Activated naive CD4-positive, alpha-beta T cell treated with anti-CD3 and anti-CD28 coated beads for 36 hours (primary cell): ENCODE results near the gene CREB5. TPM values are rescaled to one million over a fixed set of nuclear protein-coding genes. Genes with fewer than 3 reads are reported as not detected.

Experiments used
- CTCF ChIA-PET: fragments of 350-600 bp; sonication (Branson Sonifier 250); formaldehyde crosslinking; loops from one replicate; lab custom pipeline; 2021; ENCODE audit warnings: antibody characterized with exemption; lab: Charles Lee
- DNase-seq: peaks from one replicate; pipeline ENCODE4 v3.0.0-alpha.2; 2020
- H3K27ac Mint-ChIP-seq: one replicate; pipeline ENCODE4 v1.8.0; 2021; ENCODE audit warnings: mild to moderate bottlenecking, mixed read lengths
- H3K27me3 Mint-ChIP-seq: one replicate; pipeline ENCODE4 v1.8.0; 2021; ENCODE audit warnings: low read depth, mixed read lengths
- H3K36me3 Mint-ChIP-seq: one replicate; pipeline ENCODE4 v1.8.0; 2021; ENCODE audit warnings: low read depth, mixed read lengths
- H3K4me1 Mint-ChIP-seq: one replicate; pipeline ENCODE4 v1.8.0; 2021; ENCODE audit warnings: low read depth, mixed read lengths
- H3K4me3 Mint-ChIP-seq: one replicate; pipeline ENCODE4 v1.8.0; 2021; ENCODE audit warnings: mild to moderate bottlenecking, moderate library complexity, mixed read lengths
- H3K9me3 Mint-ChIP-seq: one replicate; pipeline ENCODE4 v1.8.0; 2021; ENCODE audit warnings: mixed read lengths
- intact Hi-C: fragments of 100-400 bp; cut with micrococcal nuclease; formaldehyde crosslinking; loops from one replicate; pipeline ENCODE4 v1.15.1; 2023
- total RNA-seq, 2 experiments: library from RNA; stranded (reverse); gene quantifications; one replicate each; pipeline ENCODE4 v1.2.3, GENCODE V29; 2021

Gene CREB5
- total RNA-seq, 2 experiments from 2014 or later = 0.30 to 0.48 TPM

GRCh38 chr7:28408105-28408959 lies 4.0 kb upstream of the CREB5 start:
- no peak for DNase-seq
- Mint-ChIP-seq H3K27me3 (peaks cover 61% of the 10 kb centered on the region), H3K4me1 (peaks cover 39% of the 10 kb centered on the region), H3K9me3 (no peaks in the 10 kb centered on the region), H3K36me3 (no peaks in the 10 kb centered on the region), H3K4me3 (peak overlapping the region; percentile 6), H3K27ac (no peak overlapping the region)
- intact Hi-C loops = loop anchor here (2.0 kb wide), 2 partner anchors 116 to 254 kb away; no protein-coding TSS in a partner anchor
- CTCF ChIA-PET = interaction anchor here (0.5 to 1.1 kb wide), 2 partner anchors 12 to 20 kb away, joined by 3 to 4 read pairs; no protein-coding TSS in a partner anchor

DNA sequence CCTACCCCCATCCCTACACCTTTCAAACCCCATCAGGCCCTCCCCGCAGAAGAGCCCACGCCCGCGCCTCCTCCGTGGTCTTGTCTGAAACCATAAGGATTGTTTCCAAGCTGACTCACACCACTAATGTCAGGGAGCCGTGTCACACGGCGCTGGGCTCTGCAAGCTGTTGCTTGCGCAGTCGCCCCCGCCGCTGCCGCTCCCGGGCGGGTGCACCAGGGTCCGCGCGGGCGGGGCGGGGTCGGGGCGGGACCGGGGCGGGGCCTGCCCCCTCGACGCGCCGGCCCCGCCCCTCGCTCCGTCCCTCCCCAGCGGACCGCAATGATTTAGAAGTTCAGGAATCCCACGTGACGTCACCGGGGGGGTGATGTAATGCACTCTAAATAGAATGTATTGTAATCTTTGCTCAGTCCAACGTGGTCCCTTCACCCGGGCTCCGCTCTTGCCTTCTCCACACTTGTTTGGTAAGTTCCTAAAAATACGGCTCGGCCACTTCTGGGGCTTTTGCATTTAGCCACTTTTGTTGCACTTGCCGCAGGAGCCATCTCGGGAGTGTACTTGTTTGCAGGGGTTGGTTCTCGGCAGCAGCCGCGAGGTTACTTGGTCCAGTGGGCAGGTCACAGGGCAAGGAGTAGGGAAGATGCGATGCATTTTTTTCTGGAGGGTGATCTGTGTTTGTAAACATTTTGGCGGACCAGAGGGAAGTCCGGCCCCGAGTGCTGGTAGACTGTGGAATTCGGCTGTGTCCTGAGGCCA lies 3.2 kb upstream of the CREB5 start:
- H3K4me3 Mint-ChIP-seq = peak overlapping the region; percentile 80
- no peaks in the 10 kb centered on the region for H3K9me3 Mint-ChIP-seq
- CTCF ChIA-PET = no interaction called here
- H3K36me3 Mint-ChIP-seq = no peaks in the 10 kb centered on the region
- H3K4me1 Mint-ChIP-seq = peaks cover 39% of the 10 kb centered on the region
- intact Hi-C loops = loop anchor here (2.0 kb wide), 2 partner anchors 116 to 254 kb away; no protein-coding TSS in a partner anchor
- peaks cover 67% of the 10 kb centered on the region for H3K27me3 Mint-ChIP-seq
- H3K27ac Mint-ChIP-seq = no peak overlapping the region
- DNase-seq = peak; percentile 88

GRCh38 chr7:28409716-28410627 lies 2.3 kb upstream of the CREB5 start:
- H3K36me3 Mint-ChIP-seq = no peaks in the 10 kb centered on the region
- no peak overlapping the region for H3K27ac Mint-ChIP-seq
- peak overlapping the region; percentile 80 for H3K4me3 Mint-ChIP-seq
- peaks cover 67% of the 10 kb centered on the region for H3K27me3 Mint-ChIP-seq
- CTCF ChIA-PET = no interaction called here
- peaks cover 39% of the 10 kb centered on the region for H3K4me1 Mint-ChIP-seq
- intact Hi-C loops = loop anchor here (2.0 kb wide), 3 partner anchors 33 to 255 kb away; no protein-coding TSS in a partner anchor
- H3K9me3 Mint-ChIP-seq = no peaks in the 10 kb centered on the region
- no peak for DNase-seq

DNA sequence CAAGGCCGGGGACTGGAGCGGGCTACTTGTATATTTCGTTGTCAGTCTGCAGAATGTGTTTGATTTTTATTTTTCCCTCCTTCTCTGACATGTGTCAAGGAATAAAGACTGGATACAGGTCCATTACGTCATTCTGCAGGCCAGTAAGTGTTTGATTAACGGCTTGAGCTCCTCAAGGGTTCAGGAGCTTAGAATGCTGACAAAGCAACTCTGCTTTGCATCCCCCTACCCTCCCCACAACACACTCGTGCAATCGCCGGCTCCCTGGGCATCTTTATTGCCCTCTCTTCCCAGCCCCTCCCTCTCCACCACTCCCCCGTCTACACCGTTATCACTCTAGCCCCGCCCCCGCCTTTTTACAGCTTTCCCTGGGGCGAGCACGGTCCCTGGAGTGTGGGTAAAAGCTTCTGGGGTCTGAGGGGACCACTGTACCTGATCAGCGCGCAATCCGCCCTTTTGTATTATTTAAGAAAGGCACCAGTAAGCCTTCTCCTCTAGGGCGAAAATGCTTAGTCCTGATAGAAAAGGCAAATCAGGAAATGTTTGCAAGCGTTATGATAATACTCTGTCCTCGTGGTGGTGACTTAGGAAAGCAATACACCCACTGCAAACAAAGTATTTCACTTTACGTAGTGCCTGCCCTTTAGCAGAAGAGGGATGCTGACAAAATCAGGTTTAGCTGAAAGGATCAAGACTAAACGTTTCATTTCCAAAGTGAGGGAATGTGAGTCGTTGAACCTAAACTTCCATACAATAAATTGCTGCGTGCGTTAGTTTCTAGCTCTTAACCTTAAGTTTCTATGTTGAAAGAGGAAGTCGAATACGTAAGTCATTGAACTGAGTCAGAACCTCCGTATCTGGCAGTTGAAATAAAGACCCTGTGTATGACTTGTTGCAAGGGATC lies 1.4 kb upstream of the CREB5 start:
- Mint-ChIP-seq H3K27me3 (peaks cover 61% of the 10 kb centered on the region), H3K36me3 (no peaks in the 10 kb centered on the region), H3K4me1 (peaks cover 33% of the 10 kb centered on the region), H3K9me3 (no peaks in the 10 kb centered on the region), H3K27ac (no peak overlapping the region), H3K4me3 (peak overlapping the region; percentile 59)
- DNase-seq = no peak
- intact Hi-C loops = loop anchor here (1.0 to 2.0 kb wide), 2 partner anchors 32 to 83 kb away; no protein-coding TSS in a partner anchor
- CTCF ChIA-PET = interaction anchor here (0.6 to 1.0 kb wide), 4 partner anchors 22 to 1753 kb away, joined by 3 read pairs; no protein-coding TSS in a partner anchor

GRCh38 chr7:28413011-28413410 lies 693 bp downstream of the CREB5 start:
- no peak overlapping the region for H3K4me3 Mint-ChIP-seq
- no peaks in the 10 kb centered on the region for H3K36me3 Mint-ChIP-seq
- H3K4me1 Mint-ChIP-seq = peaks cover 31% of the 10 kb centered on the region
- intact Hi-C loops = loop anchor here (2.0 kb wide), 1 partner anchor 442 kb away; no protein-coding TSS in a partner anchor
- no peak for DNase-seq
- peaks cover 58% of the 10 kb centered on the region for H3K27me3 Mint-ChIP-seq
- H3K9me3 Mint-ChIP-seq = no peaks in the 10 kb centered on the region
- no peak overlapping the region for H3K27ac Mint-ChIP-seq
- CTCF ChIA-PET = interaction anchor here (1.7 kb wide), 1 partner anchor 25 kb away, joined by 3 read pairs; no protein-coding TSS in a partner anchor

- Mint-ChIP-seq H3K4me3 (no peak overlapping the region), H3K27ac (no peak overlapping the region), H3K27me3 (peaks cover 49% of the 10 kb centered on the region), H3K4me1 (peaks cover 23% of the 10 kb centered on the region), H3K9me3 (no peaks in the 10 kb centered on the region), H3K36me3 (no peaks in the 10 kb centered on the region)
- no peak for DNase-seq
- CTCF ChIA-PET = no interaction called here
- intact Hi-C loops = no loop called here
Observed at GRCh38 chr7:28414453-28414852, 2.1 kb downstream of the CREB5 start.

- CTCF ChIA-PET = no interaction called here
- intact Hi-C loops = no loop called here
- no peaks in the 10 kb centered on the region for H3K36me3 Mint-ChIP-seq
Observed at GRCh38 chr7:28417321-28417940, 5.1 kb downstream of the CREB5 start.

GRCh38 chr7:28418311-28418710 lies 6.0 kb downstream of the CREB5 start:
- Mint-ChIP-seq H3K4me1 (no peaks in the 10 kb centered on the region), H3K27me3 (peaks cover 31% of the 10 kb centered on the region), H3K9me3 (no peaks in the 10 kb centered on the region), H3K36me3 (no peaks in the 10 kb centered on the region), H3K4me3 (no peak overlapping the region), H3K27ac (no peak overlapping the region)
- no peak for DNase-seq
- CTCF ChIA-PET = no interaction called here
- intact Hi-C loops = no loop called here

More at GRCh38 chr7:28417321-28417940, 5.1 kb downstream of the CREB5 start:
- peaks cover 32% of the 10 kb centered on the region for H3K27me3 Mint-ChIP-seq
- no peak overlapping the region for H3K27ac Mint-ChIP-seq
- DNase-seq = no peak
- H3K4me3 Mint-ChIP-seq = no peak overlapping the region
- H3K9me3 Mint-ChIP-seq = no peaks in the 10 kb centered on the region
- H3K4me1 Mint-ChIP-seq = peaks cover under 1% of the 10 kb centered on the region

DNA sequence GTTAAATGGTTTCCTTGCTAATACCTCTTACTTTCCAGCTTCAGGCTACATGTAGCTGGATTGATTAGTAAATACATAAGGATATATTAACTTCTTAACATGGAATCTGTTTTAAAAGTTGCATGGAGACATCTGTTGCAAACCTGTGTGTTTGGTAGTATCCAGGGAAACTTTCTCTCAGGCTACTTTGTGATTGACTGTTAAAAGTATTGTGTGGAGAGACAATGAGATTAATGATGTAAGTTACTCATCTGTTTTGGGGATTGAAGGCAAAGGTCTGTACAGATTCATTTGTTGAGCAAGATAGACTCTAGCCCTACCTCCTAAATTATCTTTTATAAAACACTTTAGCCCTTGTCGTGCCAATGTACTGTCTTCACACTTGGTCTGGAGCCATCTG lies 6.6 kb downstream of the CREB5 start:
- DNase-seq = no peak
- no peaks in the 10 kb centered on the region for H3K4me1 Mint-ChIP-seq
- intact Hi-C loops = no loop called here
- CTCF ChIA-PET = no interaction called here
- no peak overlapping the region for H3K4me3 Mint-ChIP-seq
- no peak overlapping the region for H3K27ac Mint-ChIP-seq
- no peaks in the 10 kb centered on the region for H3K9me3 Mint-ChIP-seq
- peaks cover 29% of the 10 kb centered on the region for H3K27me3 Mint-ChIP-seq
- H3K36me3 Mint-ChIP-seq = no peaks in the 10 kb centered on the region

GRCh38 chr7:28419716-28420115 lies 7.4 kb downstream of the CREB5 start:
- intact Hi-C loops = no loop called here
- no peaks in the 10 kb centered on the region for H3K9me3 Mint-ChIP-seq
- H3K4me3 Mint-ChIP-seq = no peak overlapping the region
- DNase-seq = no peak
- CTCF ChIA-PET = no interaction called here
- H3K36me3 Mint-ChIP-seq = no peaks in the 10 kb centered on the region
- no peak overlapping the region for H3K27ac Mint-ChIP-seq
- H3K27me3 Mint-ChIP-seq = peaks cover 32% of the 10 kb centered on the region
- no peaks in the 10 kb centered on the region for H3K4me1 Mint-ChIP-seq
